CD4-positive, alpha-beta T cell treated with Interleukin-6 for 4 hours (primary cell): ENCODE measurements around the gene RASSF5.
A peak's percentile ranks its signal among the peaks of the same experiment; 100 is the strongest.

Experiments used
- DNase-seq: peaks from one replicate; pipeline ENCODE4 v3.0.0-alpha.2; 2020; ENCODE audit warnings: mixed read lengths

RASSF5 gene

GRCh38 chr1:206517784-206518183 lies 10.5 kb downstream of the RASSF5 start:
- no peak for DNase-seq

- DNase-seq, result no peak
Measured at GRCh38 chr1:206518206-206518605, 10.9 kb downstream of the RASSF5 start.

- DNase-seq, result no peak
Measured at GRCh38 chr1:206518743-206519142, 11.4 kb downstream of the RASSF5 start.

- no peak for DNase-seq
Measured at GRCh38 chr1:206521127-206521526, 13.8 kb downstream of the RASSF5 start.

- DNase-seq, result no peak
Measured at GRCh38 chr1:206521694-206522402, 14.5 kb downstream of the RASSF5 start.

- no peak for DNase-seq
Measured at GRCh38 chr1:206524739-206525364, 17.5 kb downstream of the RASSF5 start.

- DNase-seq, result no peak
Measured at GRCh38 chr1:206526064-206526911, 19.0 kb downstream of the RASSF5 start.

- DNase-seq, result no peak
Measured at GRCh38 chr1:206529425-206529824, 22.1 kb downstream of the RASSF5 start.

GRCh38 chr1:206532368-206532767 lies 25.0 kb downstream of the RASSF5 start:
- no peak for DNase-seq

GRCh38 chr1:206534552-206534951 lies 27.2 kb downstream of the RASSF5 start:
- no peak for DNase-seq

GRCh38 chr1:206535853-206536188 lies 28.5 kb downstream of the RASSF5 start:
- no peak for DNase-seq

- DNase-seq, result no peak
Measured at GRCh38 chr1:206537141-206537540, 29.8 kb downstream of the RASSF5 start.

- no peak for DNase-seq
Measured at GRCh38 chr1:206538086-206538770, 30.9 kb downstream of the RASSF5 start.

- DNase-seq, result no peak
Measured at GRCh38 chr1:206538901-206539640, 31.7 kb downstream of the RASSF5 start.

GRCh38 chr1:206540044-206540780 lies 32.9 kb downstream of the RASSF5 start:
- DNase-seq, result no peak

GRCh38 chr1:206541236-206541833 lies 34.0 kb downstream of the RASSF5 start:
- no peak for DNase-seq

GRCh38 chr1:206544562-206545257 lies 37.4 kb downstream of the RASSF5 start:
- DNase-seq, result peak; percentile 86

- no peak for DNase-seq
Measured at GRCh38 chr1:206545351-206545750, 38.0 kb downstream of the RASSF5 start.

GRCh38 chr1:206547104-206547503 lies 39.8 kb downstream of the RASSF5 start:
- no peak for DNase-seq

GRCh38 chr1:206550446-206550845 lies 43.1 kb downstream of the RASSF5 start:
- DNase-seq, result no peak
